Keratinocyte (primary cell): ENCODE results near the gene DTNBP1. TPM values are rescaled to one million over a fixed set of nuclear protein-coding genes. Genes with fewer than 3 reads are reported as not detected.

Experiments
- DNase-seq: peaks from one replicate; pipeline ENCODE4 v3.0.0-alpha.2; 2011; ENCODE audit warnings: low read depth, missing footprints, low spot score
- FAIRE-seq: peaks from 2 replicates; lab custom pipeline; 2011; peaks lifted over from hg19 to GRCh38; lab: Jason Lieb, UNC
- H2AFZ ChIP-seq: 2 replicates; pipeline ENCODE4 v1.6.0; 2012; ENCODE audit warnings: low read length, control low read depth, inconsistent platforms; ENCODE audit not compliant: control insufficient read depth
- H3K27ac ChIP-seq: 2 replicates; pipeline ENCODE4 v1.5.1; 2011; ENCODE audit warnings: low read length; ENCODE audit not compliant: control insufficient read depth, insufficient read depth
- H3K27me3 ChIP-seq: 3 replicates; pipeline ENCODE4 v1.6.0; 2011; ENCODE audit warnings: low read length; ENCODE audit not compliant: control insufficient read depth, insufficient read depth; ENCODE audit errors: extremely low read depth
- H3K36me3 ChIP-seq, 2 experiments: 2 replicates in 1 of 2; 3 replicates in 1 of 2; pipeline ENCODE4 v1.5.1; 2011; ENCODE audit warnings: low read length in 2 of 2, mild to moderate bottlenecking in 1 of 2; ENCODE audit not compliant: control insufficient read depth in 2 of 2, insufficient read depth in 2 of 2; ENCODE audit errors: extremely low read depth in 1 of 2
- H3K4me1 ChIP-seq: 3 replicates; pipeline ENCODE4 v1.5.1; 2011; ENCODE audit warnings: low read length; ENCODE audit not compliant: control insufficient read depth, insufficient read depth; ENCODE audit errors: extremely low read depth
- H3K4me2 ChIP-seq: 3 replicates; pipeline ENCODE4 v1.6.0; 2011; ENCODE audit warnings: low read depth, low read length; ENCODE audit not compliant: control insufficient read depth, insufficient read depth; ENCODE audit errors: extremely low read depth
- H3K4me3 ChIP-seq, 3 experiments: fragments of 200-600 bp in 1 of 3; sonication (generic) in 1 of 3; 2 replicates in 2 of 3; 3 replicates in 1 of 3; pipeline ENCODE4 v1.5.1; 2011 to 2016; ENCODE audit warnings: low read length in 3 of 3, mild to moderate bottlenecking in 3 of 3, control low read depth in 2 of 3, inconsistent platforms in 1 of 3, low read depth in 1 of 3, mixed read lengths in 1 of 3, mixed run types in 1 of 3, moderate library complexity in 1 of 3; ENCODE audit not compliant: control insufficient read depth in 2 of 3, insufficient read depth in 2 of 3; ENCODE audit errors: extremely low read depth in 1 of 3
- H3K79me2 ChIP-seq: 2 replicates; pipeline ENCODE4 v1.6.0; 2012; ENCODE audit warnings: low read length; ENCODE audit not compliant: control insufficient read depth, insufficient read depth
- H3K9ac ChIP-seq: 3 replicates; pipeline ENCODE4 v1.6.0; 2011; ENCODE audit warnings: low read length; ENCODE audit not compliant: control insufficient read depth, insufficient read depth; ENCODE audit errors: extremely low read depth
- H3K9me1 ChIP-seq: 3 replicates; pipeline ENCODE4 v1.6.0; 2011; ENCODE audit warnings: low read length; ENCODE audit not compliant: control insufficient read depth, insufficient read depth; ENCODE audit errors: extremely low read depth
- H3K9me3 ChIP-seq: 2 replicates; pipeline ENCODE4 v1.5.1; 2012; ENCODE audit warnings: low read depth, low read length; ENCODE audit not compliant: control insufficient read depth
- H4K20me1 ChIP-seq: 3 replicates; pipeline ENCODE4 v1.6.0; 2011; ENCODE audit warnings: low read length; ENCODE audit not compliant: control insufficient read depth, insufficient read depth; ENCODE audit errors: extremely low read depth
- CTCF ChIP-seq, 3 experiments: IDR thresholded peaks in 1 of 3; conservative IDR thresholded peaks in 1 of 3; optimal IDR thresholded peaks in 1 of 3; 2 replicates in 2 of 3; 3 replicates in 1 of 3; pipeline versions ENCODE3 to v1.5.1; 2011; ENCODE audit warnings: low read length in 3 of 3, mild to moderate bottlenecking in 3 of 3, moderate library complexity in 2 of 3, control low read depth in 1 of 3, inconsistent platforms in 1 of 3; ENCODE audit not compliant: insufficient read depth in 2 of 3; ENCODE audit errors: extremely low read depth in 1 of 3
- EZH2 ChIP-seq: IDR thresholded peaks from one replicate; pipeline ENCODE4 v1.6.1; 2012; ENCODE audit warnings: inconsistent platforms, mild to moderate bottlenecking, low read length, moderate library complexity
- dilution Hi-C: fragments of 300-500 bp; cut with MboI; formaldehyde crosslinking; loops from one replicate; pipeline ENCODE4 v1.7.0; 2020; ENCODE audit warnings: low sequenced_read_pairs; ENCODE audit not compliant: extremely low pct_ligation_motif_present
- polyA plus RNA-seq, 5 experiments: library from polyadenylated mRNA; depleted of rRNA in 3 of 5; stranded (reverse) in 3 of 5; stranded (forward) in 1 of 5; unstranded in 1 of 5; fragments of >200 nt; gene quantifications; 1 replicate in 1 of 5; 2 replicates in 3 of 5; 3 replicates in 1 of 5; pipeline versions ENCODE4 v1.2.1 to v1.2.3, GENCODE V29; 2011 to 2012; ENCODE audit warnings: missing spikeins in 2 of 5, low read depth in 1 of 5, low replicate concordance in 1 of 5

DTNBP1 gene
- polyA plus RNA-seq, 1 donor (not counting 4 experiments of a cell fraction or from before 2014, with no cell fraction given), result 11.5 TPM

DNA sequence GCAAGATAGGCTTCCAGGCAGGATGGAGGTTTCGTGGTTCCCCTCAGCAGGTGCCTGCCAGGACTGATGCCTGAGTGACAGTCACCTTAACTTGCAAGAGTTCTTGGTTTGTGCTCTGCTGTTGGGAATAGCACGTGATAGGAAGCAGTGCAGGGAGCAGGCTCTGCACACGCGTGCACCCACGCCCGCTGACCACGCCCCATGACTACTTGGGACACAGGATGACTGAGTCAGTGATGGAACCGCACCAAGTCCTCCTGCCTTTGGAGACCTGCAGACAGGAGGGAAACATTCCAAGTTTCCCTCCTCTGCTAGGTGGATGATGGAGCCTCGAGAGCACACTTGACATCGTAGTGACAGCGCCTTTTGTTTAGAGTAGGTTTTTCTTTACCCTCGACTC lies 164.2 kb downstream of the DTNBP1 start:
- Histone ChIP-seq H4K20me1 (peaks cover 13% of the 10 kb centered on the region), H3K79me2 (peaks cover 12% of the 10 kb centered on the region), H3K4me2 (no peak overlapping the region), H3K27me3 (no peaks in the 10 kb centered on the region), H3K27ac (peak overlapping the region; percentile 23), H3K36me3 (peaks cover 14 to 38% of the 10 kb centered on the region in 2 experiments), H3K9me3 (no peaks in the 10 kb centered on the region), H3K9ac (no peak overlapping the region), H3K4me1 (peaks cover 12% of the 10 kb centered on the region), H3K4me3 (no peak overlapping the region), H3K9me1 (peaks cover 10% of the 10 kb centered on the region), H2AFZ (no peak overlapping the region)
- DNase-seq (peak; percentile 53), FAIRE-seq (peak; percentile 93)
- TF ChIP-seq CTCF (optimal IDR thresholded peaks at IDR 0.05 in 1 of 3, IDR thresholded peaks at IDR 0.05 in 1 of 3, conservative IDR thresholded peaks at IDR 0.05 in 1 of 3; ENCODE audit: extremely low read depth in 1 of 3, insufficient read depth in 2 of 3, low read length in 3 of 3), result no peak
- TF ChIP-seq EZH2, result no peak
- dilution Hi-C loops, result no loop called here

DNA sequence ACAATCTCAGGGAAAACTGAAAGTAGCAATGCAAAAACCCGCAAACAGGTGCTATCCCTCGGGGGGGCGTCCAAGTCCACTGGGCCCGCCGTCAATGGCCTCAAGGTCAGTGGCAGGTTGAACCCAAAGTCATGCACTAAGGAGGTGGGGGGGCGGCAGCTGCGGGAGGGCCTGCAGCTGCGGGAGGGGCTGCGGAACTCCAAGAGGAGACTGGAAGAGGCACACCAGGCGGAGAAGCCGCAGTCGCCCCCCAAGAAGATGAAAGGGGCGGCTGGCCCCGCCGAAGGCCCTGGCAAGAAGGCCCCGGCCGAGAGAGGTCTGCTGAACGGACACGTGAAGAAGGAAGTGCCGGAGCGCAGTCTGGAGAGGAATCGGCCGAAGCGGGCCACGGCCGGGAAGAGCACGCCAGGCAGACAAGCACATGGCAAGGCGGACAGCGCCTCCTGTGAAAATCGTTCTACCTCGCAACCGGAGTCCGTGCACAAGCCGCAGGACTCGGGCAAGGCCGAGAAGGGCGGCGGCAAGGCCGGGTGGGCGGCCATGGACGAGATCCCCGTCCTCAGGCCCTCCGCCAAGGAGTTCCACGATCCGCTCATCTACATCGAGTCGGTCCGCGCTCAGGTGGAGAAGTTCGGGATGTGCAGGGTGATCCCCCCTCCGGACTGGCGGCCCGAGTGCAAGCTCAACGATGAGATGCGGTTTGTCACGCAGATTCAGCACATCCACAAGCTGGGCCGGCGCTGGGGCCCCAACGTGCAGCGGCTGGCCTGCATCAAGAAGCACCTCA lies 166.3 kb downstream of the DTNBP1 start:
- no peak for DNase-seq

More for the DNA sequence above, 166.3 kb downstream of the DTNBP1 start:
- Histone ChIP-seq H3K27ac (no peak overlapping the region), H2AFZ (no peak overlapping the region), H3K4me1 (peaks cover 12% of the 10 kb centered on the region), H3K4me3 (no peak overlapping the region), H3K36me3 (peaks cover 20 to 37% of the 10 kb centered on the region in 2 experiments), H3K27me3 (no peaks in the 10 kb centered on the region), H3K79me2 (peaks cover 21% of the 10 kb centered on the region), H3K4me2 (no peak overlapping the region), H4K20me1 (peaks cover 11% of the 10 kb centered on the region), H3K9me1 (peaks cover 10% of the 10 kb centered on the region), H3K9me3 (no peaks in the 10 kb centered on the region), H3K9ac (no peak overlapping the region)
- TF ChIP-seq EZH2 (no peak), CTCF (optimal IDR thresholded peaks at IDR 0.05 in 1 of 3, IDR thresholded peaks at IDR 0.05 in 1 of 3, conservative IDR thresholded peaks at IDR 0.05 in 1 of 3; ENCODE audit: extremely low read depth in 1 of 3, insufficient read depth in 2 of 3, low read length in 3 of 3) (no peak)
- dilution Hi-C loops, result no loop called here
- no peak for FAIRE-seq
